Testis (tissue), 3 donors: Measurements from ENCODE around the gene POLD3. TPM values are rescaled to one million over a fixed set of nuclear protein-coding genes. Genes with fewer than 3 reads are reported as not detected.

ENCODE experiments used
- DNase-seq: peaks from one replicate; pipeline ENCODE4 v3.0.0-alpha.2; 2019
- H3K27ac ChIP-seq, 2 donors: fragments of 200-600 bp; sonication (generic); one replicate each; pipeline ENCODE4 v1.5.1; 2019
- H3K27me3 ChIP-seq: fragments of 200-600 bp; sonication (generic); one replicate; pipeline ENCODE4 v1.5.1; 2019
- H3K36me3 ChIP-seq: fragments of 200-600 bp; sonication (generic); one replicate; pipeline ENCODE4 v1.5.1; 2017; ENCODE audit warnings: low read depth; ENCODE audit errors: missing control alignments
- H3K4me1 ChIP-seq: fragments of 200-600 bp; sonication (generic); one replicate; pipeline ENCODE4 v1.5.1; 2019
- H3K4me3 ChIP-seq, 2 donors: fragments of 200-600 bp; sonication (generic); one replicate each; pipeline ENCODE4 v1.5.1; 2017 to 2019
- H3K9me3 ChIP-seq: fragments of 200-600 bp; sonication (generic); one replicate; pipeline ENCODE4 v1.5.1; 2017
- CTCF ChIP-seq, 3 experiments: fragments of 450-650 bp in 2 of 3; fragments of 200-600 bp in 1 of 3; sonication (generic) in 1 of 3; IDR thresholded peaks; one replicate each; pipeline ENCODE4 v1.5.1; 2016 to 2019; ENCODE audit warnings: antibody characterized with exemption in 3 of 3, mild to moderate bottlenecking in 2 of 3, moderate library complexity in 1 of 3
- POLR2A ChIP-seq: fragments of 450-650 bp; IDR thresholded peaks from one replicate; pipeline ENCODE4 v1.6.1; 2017; ENCODE audit warnings: antibody characterized with exemption, mild to moderate bottlenecking, moderate library complexity
- WGBS, 2 donors: methylation state at CpG; one replicate each; pipeline ENCODE4 v1.1.5; 2018; 5-methylcytosine and 5-hydroxymethylcytosine counted together
- intact Hi-C: fragments of 100-400 bp; cut with DNase I; formaldehyde crosslinking; loops from one replicate; pipeline ENCODE4 v1.15.1; 2023; ENCODE audit warnings: low total_unique reads
- polyA plus RNA-seq: library from polyadenylated mRNA; stranded (reverse); fragments of 350-450 nt; fragmentation: Illumina TruSeq; extraction: RNeasy Lipid Tissue Mini Kit (QIAGEN cat#74804); gene quantifications from one replicate; pipeline ENCODE4 v1.2.3, GENCODE V29; 2014; ENCODE audit warnings: low read depth, low replicate concordance; ENCODE audit not compliant: insufficient read depth
- total RNA-seq, 2 donors: library from RNA; depleted of rRNA; stranded (reverse); fragments of >200 nt; gene quantifications; one replicate each; pipeline ENCODE4 v1.2.3, GENCODE V29; 2016

Gene POLD3
- total and polyA plus RNA-seq, 3 donors from 2014 or later: 25.2 to 36.3 (median 32.9) TPM

DNA sequence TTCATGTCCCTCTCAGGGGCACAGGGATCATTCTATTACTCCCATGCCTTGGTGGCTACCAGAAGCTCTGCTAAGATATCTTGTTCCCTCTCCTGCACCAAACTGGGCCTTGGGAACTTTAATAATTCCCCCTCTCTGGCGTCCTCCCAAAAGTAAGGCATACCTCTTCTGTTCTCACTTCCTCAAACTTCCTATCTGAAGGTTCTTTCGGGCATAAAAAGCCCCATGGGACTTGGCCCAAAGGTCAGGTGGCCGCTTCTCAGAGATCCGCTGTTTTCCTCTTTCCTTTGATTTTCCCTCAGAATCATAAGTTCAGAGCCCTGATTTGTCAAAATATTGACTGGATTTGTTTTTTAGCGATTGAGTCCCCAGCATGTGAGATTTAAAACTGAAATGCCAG is 13.0 kb downstream of the POLD3 start:
- no peaks in the 10 kb centered on the region for H3K36me3 ChIP-seq
- 78 to 84% methylated on average over 5 of the region's 5 CpGs for WGBS, 2 donors
- intact Hi-C loops: no loop called here
- no peaks in the 10 kb centered on the region for H3K27me3 ChIP-seq
- H3K4me1 ChIP-seq: no peaks in the 10 kb centered on the region
- no peak overlapping the region for H3K4me3 ChIP-seq
- no peaks in the 10 kb centered on the region for H3K9me3 ChIP-seq
- TF ChIP-seq CTCF (IDR thresholded peaks at IDR 0.05) (no peak), POLR2A (no peak)
- no peak for DNase-seq
- no peak overlapping the region for H3K27ac ChIP-seq

GRCh38 chr11:74608431-74608830 is 16.0 kb downstream of the POLD3 start:
- intact Hi-C loops: no loop called here
- Histone ChIP-seq H3K27me3 (no peaks in the 10 kb centered on the region), H3K4me3 (no peak overlapping the region), H3K4me1 (no peaks in the 10 kb centered on the region), H3K36me3 (no peaks in the 10 kb centered on the region), H3K9me3 (no peaks in the 10 kb centered on the region), H3K27ac (no peak overlapping the region)
- TF ChIP-seq CTCF (IDR thresholded peaks at IDR 0.05) (no peak), POLR2A (no peak)
- DNase-seq: no peak
- WGBS, 2 donors: 92% methylated on average over 4 of the region's 4 CpGs

GRCh38 chr11:74611369-74611861 is 19.0 kb downstream of the POLD3 start:
- WGBS, 2 donors: 76 to 80% methylated on average over 2 of the region's 2 CpGs
- no peaks in the 10 kb centered on the region for H3K36me3 ChIP-seq
- H3K4me3 ChIP-seq: no peak overlapping the region
- H3K27me3 ChIP-seq: no peaks in the 10 kb centered on the region
- TF ChIP-seq CTCF (IDR thresholded peaks at IDR 0.05) (peak in 2 of 3 experiments; percentile 17 to 37), POLR2A (no peak)
- no peaks in the 10 kb centered on the region for H3K4me1 ChIP-seq
- no peaks in the 10 kb centered on the region for H3K9me3 ChIP-seq
- intact Hi-C loops: no loop called here
- no peak overlapping the region for H3K27ac ChIP-seq
- no peak for DNase-seq

DNA sequence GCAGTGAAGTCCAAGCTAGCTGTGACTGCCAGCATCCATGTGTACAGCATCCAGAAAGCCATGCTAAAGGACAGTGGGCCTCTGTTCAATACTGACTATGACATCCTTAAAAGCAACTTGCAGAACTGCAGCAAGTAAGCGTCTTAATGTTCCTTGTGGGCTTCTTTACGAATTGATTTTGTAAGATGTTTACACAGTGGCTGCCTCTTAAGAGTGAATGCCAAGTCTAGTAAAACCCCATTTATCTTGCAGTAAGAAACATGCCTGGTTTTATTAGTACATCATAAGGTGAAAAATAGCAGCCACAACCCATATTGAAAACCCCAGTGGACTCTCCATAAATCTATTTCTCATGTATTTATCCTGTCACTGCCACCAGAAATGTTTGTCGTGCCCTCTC is 20.5 kb downstream of the POLD3 start:
- Histone ChIP-seq H3K9me3 (no peaks in the 10 kb centered on the region), H3K36me3 (no peaks in the 10 kb centered on the region), H3K27ac (no peak overlapping the region), H3K4me1 (no peaks in the 10 kb centered on the region), H3K4me3 (no peak overlapping the region), H3K27me3 (no peaks in the 10 kb centered on the region)
- intact Hi-C loops: no loop called here
- DNase-seq: no peak
- TF ChIP-seq POLR2A (no peak), CTCF (IDR thresholded peaks at IDR 0.05) (no peak)
- 95 to 100% methylated on average over 3 of the region's 3 CpGs for WGBS, 2 donors

DNA sequence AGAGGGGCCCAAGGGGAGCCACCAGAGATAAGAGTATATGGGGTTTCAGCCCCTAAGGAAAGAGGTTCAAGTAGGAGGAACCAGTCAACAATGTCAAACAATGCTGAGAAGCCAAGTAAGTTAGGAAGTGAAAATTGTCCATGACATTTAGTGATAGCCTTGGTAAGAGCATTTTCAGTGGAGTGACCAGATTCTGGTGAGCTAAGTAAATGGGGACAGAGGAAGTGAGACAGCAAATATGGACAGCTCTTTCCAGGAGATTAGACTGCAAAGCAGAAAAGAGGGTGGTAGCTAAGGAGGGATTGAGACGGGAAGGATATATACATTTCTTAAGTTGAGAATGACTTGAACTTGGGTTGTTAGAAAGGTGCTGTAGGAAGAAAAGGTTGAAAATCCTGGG is 22.9 kb downstream of the POLD3 start:
- no peak overlapping the region for H3K4me3 ChIP-seq
- 94 to 97% methylated on average over 1 of the region's 1 CpG for WGBS, 2 donors
- no peak for DNase-seq
- no peaks in the 10 kb centered on the region for H3K36me3 ChIP-seq
- no peaks in the 10 kb centered on the region for H3K4me1 ChIP-seq
- no peak overlapping the region for H3K27ac ChIP-seq
- H3K27me3 ChIP-seq: no peaks in the 10 kb centered on the region
- no peaks in the 10 kb centered on the region for H3K9me3 ChIP-seq
- TF ChIP-seq CTCF (IDR thresholded peaks at IDR 0.05): no peak
- no peak for TF ChIP-seq POLR2A
- intact Hi-C loops: no loop called here
